ENCODE results near the gene PTPN21.

Gene PTPN21

GRCh38 chr14:88554457-88555286 lies at the start of gene PTPN21:
Gene PTPN21 (minus strand): TSS chr14:88555007. CDS start chr14:88550417, 4,590 bp downstream.
- no peak for TF ChIP-seq CTCF (IDR thresholded peaks at IDR 0.05; ENCODE audit: low read depth, low read length, missing control alignments)
- no peak for DNase-seq (ENCODE audit: low read depth)
- peak within 1 kb of the TSS; percentile 61 for H3K4me3 ChIP-seq (ENCODE audit: low read depth, low read length)

GRCh38 chr14:88604212-88604611 lies 49.4 kb upstream of the PTPN21 start:
- TF ChIP-seq CTCF (IDR thresholded peaks at IDR 0.05; ENCODE audit: low read depth, low read length, missing control alignments) = no peak
- peak; percentile 13 for DNase-seq (ENCODE audit: low read depth)
- no peak overlapping the region for H3K4me3 ChIP-seq (ENCODE audit: low read depth, low read length)

GRCh38 chr14:88599761-88600439 lies 45.1 kb upstream of the PTPN21 start:
- peak overlapping the region; percentile 31; the same call in 1 of the 2 replicates for H3K4me3 ChIP-seq (ENCODE audit: low read depth, low read length)
- peak; percentile 18 for TF ChIP-seq CTCF (IDR thresholded peaks at IDR 0.05; ENCODE audit: low read depth, low read length, missing control alignments)
- DNase-seq (ENCODE audit: low read depth) = peak; percentile 81

GRCh38 chr14:88599326-88599725 lies 44.5 kb upstream of the PTPN21 start:
- TF ChIP-seq CTCF (IDR thresholded peaks at IDR 0.05; ENCODE audit: low read depth, low read length, missing control alignments) = no peak
- DNase-seq (ENCODE audit: low read depth) = peak; percentile 22
- peak overlapping the region; percentile 31; the same call in 1 of the 2 replicates for H3K4me3 ChIP-seq (ENCODE audit: low read depth, low read length)

- no peak for DNase-seq (ENCODE audit: low read depth)
- no peak for TF ChIP-seq CTCF (IDR thresholded peaks at IDR 0.05; ENCODE audit: low read depth, low read length, missing control alignments)
- no peak overlapping the region for H3K4me3 ChIP-seq (ENCODE audit: low read depth, low read length)
Observed at GRCh38 chr14:88598097-88598675, 43.4 kb upstream of the PTPN21 start.

- TF ChIP-seq CTCF (IDR thresholded peaks at IDR 0.05; ENCODE audit: low read depth, low read length, missing control alignments) = no peak
- no peak for DNase-seq (ENCODE audit: low read depth)
- no peak overlapping the region for H3K4me3 ChIP-seq (ENCODE audit: low read depth, low read length)
Observed at GRCh38 chr14:88597601-88598000, 42.8 kb upstream of the PTPN21 start.

All from GM12864 (cell line).